Epidermal melanocyte (primary cell): ENCODE data around the gene BRD8.
"Not testable (repeated sequence)": the region's sequence is repeated elsewhere in the genome, so short reads cannot be mapped to it uniquely, and the experiment has no call there.

ENCODE experiments used
- DNase-seq: peaks from one replicate; pipeline ENCODE4 v3.0.0; 2011; ENCODE audit warnings: low spot score; ENCODE audit not compliant: insufficient read length

BRD8 gene

GRCh38 chr5:138163721-138164120, 14.7 kb downstream of the BRD8 start:
- DNase-seq, result no peak

DNA sequence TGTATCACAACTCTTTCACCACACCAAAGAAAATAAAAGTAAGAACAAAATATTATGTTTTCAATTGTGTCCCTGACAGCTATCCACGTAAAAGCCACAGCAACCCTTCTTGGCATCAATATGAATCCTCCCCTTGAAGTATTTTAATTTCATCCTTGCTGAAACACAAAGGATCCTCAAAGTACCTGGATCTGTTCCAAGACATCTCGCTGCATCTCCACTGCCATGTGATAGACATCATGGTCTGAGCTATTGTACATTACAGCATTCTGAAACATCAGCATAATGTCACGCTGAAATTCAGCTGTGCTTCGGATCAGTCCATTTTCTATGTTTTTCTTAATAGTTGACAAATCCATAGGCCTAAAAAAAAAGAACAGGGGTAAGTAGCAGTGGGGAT, 17.7 kb downstream of the BRD8 start:
- DNase-seq, result peak; percentile 34

- peak; percentile 57 for DNase-seq
Measured at GRCh38 chr5:138159666-138160065, 18.8 kb downstream of the BRD8 start.

- no peak for DNase-seq
Measured at GRCh38 chr5:138157626-138158025, 20.8 kb downstream of the BRD8 start.

DNA sequence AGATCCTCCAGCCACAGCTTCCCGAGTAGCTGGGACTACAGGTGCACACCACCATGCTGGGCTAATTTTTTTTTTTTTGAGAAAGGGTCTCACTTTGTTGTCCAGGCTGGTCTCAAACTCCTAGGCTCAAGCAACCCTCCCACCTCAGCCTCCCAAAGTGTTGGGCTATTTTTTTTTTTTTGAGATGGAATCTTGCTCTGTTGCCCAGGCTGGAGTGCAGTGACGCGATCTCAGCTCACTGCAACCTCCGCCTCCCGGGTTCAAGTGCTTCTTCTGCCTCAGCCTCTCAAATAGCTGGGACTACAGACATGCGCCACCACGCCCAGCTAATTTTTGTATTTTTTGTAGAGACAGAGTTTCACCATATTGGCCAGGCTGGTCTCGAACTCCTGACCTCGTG, 22.5 kb downstream of the BRD8 start:
- DNase-seq, result not testable (repeated sequence)

DNA sequence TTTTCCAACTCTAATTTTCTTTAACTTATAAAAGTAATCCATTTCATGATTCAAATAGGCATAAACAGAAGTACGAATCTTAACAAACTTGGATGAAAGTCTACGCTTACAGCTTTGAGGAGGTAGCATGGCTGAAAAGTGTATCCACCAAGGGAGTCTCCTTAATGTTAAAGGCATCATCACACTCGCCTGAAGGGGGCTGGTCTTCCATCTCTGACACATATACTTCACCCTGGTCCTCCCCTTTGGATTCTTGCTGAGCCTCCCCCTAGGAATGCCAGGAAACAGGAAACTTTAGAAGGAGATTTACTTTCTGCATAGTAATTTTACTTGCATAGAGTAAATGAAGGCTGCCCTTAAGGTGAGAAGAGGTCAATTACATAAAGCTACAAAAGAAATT, 28.9 kb downstream of the BRD8 start:
- no peak for DNase-seq

DNA sequence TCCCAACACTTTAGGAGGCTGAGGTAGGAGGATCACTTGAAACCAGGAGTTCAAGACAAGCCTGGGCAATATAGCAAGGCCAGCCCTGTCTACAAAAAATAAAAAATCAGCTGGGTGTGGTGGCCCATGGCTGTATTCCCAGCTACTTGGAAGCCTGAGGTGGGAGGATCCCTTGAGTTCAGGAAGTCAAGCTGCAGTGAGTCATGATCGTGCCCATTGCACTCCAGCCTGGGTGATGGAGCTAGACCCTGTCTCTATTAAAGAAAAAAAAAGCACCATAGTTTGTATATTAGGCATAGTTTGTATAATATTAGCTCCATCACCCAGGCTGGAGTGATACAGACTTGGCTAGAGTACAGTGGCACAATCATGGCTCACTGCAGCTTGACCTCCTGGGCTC, 29.6 kb downstream of the BRD8 start:
- no peak for DNase-seq

GRCh38 chr5:138143578-138143977, 34.9 kb downstream of the BRD8 start:
- DNase-seq, result not testable (repeated sequence)

GRCh38 chr5:138141734-138142133, 36.7 kb downstream of the BRD8 start:
- no peak for DNase-seq

GRCh38 chr5:138140268-138140667, 38.2 kb downstream of the BRD8 start:
- no peak for DNase-seq

DNA sequence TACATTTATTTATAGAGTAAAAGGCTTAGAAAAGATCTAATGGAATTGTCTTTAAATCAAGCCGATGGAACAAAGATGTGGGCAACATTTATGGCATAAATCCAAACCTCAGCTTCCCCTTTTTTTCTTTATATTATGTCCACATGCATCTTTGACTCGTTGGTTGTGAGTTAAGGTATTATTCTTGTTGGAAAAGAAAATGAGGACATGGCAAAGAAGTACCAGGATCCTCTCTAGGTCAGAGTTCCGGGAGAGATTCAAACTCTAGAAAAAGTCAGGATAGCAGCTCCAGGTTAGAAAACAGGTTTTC, 38.7 kb downstream of the BRD8 start:
- no peak for DNase-seq

DNA sequence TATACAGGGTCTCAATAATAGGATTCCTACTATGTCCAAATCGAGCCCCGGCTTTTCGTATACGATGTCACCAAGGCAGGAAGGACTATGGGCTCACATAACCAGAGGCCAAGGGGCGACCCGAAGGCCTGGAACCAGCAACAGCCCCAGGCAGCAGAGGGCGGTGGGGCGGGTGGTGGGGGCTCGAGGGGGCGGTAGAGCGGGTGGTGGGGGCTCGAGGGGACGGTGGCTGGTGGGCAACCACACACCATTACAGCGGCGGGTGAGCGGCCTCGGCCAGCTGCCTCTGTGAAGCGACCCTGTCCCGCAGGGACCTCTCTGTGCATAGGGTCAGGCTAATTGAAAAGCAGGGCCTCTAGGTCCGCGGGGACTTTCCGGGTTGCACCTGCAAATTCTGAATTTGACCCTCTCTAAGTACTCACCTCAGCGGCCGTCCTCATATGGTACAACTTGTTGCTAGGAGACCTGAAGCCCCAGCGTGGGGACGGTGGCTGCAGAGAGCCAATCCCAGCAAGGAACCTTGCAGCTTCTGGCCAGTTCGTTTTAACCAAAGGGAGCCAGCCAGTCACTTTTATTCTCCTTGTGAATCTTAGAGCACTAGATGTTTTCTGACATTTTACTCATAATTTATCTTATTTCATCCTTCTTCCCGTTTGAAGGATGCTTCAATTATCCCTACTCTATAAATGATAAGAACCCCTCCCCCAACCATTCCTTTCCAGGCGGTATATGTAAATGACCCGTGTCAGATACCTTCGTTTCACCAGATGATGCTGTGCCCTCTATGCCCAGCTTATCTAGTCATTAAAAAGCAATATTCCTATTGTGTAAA, 39.3 kb downstream of the BRD8 start, which contains the start of gene NME5:
NME5 (minus strand) TSS at position 480 of the 832 bp plus-strand sequence. CDS start 648 bp downstream, outside the sequence.
- peak; percentile 77 for DNase-seq

- DNase-seq, result no peak
Measured at GRCh38 chr5:138132543-138132942, 45.9 kb downstream of the BRD8 start.

DNA sequence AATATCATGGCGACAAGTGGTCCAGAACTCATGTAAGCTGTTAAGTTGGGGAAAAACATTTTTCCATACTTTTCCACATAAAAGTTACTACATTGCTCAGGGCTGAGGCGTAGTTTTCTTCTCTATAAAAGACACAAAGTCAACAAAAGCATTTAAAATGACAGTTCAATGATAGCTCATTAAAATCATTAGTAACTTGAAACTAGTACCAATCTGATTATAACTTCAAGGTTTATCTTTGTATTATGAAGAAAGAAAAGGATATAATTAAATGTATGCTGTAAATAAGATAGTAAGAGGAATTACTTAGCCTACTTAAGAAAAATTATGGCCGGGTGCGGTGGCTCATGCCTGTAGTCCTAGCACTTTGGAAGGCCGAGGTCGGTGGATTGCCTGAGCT, 49.1 kb downstream of the BRD8 start:
- no peak for DNase-seq

DNA sequence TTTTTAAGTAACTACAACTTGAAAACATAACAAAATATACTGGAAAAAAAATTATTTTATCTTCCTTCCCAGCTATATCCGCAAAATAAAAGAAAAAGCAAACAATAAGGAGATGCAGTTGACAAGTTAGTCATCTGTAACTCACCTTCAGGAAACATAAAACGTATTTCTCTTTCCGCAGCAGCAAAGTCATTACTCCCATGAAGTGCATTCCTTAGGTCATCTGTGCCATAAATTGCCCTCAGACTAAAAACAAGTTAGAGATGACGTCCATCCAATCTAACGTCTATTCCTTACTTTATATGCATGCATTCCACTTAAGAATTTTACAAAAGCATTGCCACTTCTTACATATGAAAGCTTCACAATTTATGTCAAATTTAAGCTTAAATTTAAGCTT, 50.1 kb downstream of the BRD8 start:
- DNase-seq, result no peak

DNA sequence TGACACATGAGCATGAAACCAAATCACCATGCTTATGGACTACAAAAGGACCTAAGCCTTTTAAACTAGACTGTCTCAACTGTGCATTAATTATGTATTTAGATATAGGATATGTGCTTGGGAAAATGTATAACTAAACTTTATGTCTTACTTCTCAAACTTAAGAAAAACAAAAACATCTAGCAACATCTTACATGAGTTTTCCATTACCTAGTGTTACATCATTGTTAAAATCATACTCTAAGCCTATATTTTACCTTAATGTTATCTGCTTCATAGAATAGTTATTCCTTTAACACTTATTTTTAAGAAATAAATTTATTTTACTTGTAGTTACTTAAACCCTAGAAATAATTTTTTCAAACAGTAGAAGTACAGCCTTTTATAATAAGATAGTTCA, 63.2 kb downstream of the BRD8 start:
- no peak for DNase-seq

DNA sequence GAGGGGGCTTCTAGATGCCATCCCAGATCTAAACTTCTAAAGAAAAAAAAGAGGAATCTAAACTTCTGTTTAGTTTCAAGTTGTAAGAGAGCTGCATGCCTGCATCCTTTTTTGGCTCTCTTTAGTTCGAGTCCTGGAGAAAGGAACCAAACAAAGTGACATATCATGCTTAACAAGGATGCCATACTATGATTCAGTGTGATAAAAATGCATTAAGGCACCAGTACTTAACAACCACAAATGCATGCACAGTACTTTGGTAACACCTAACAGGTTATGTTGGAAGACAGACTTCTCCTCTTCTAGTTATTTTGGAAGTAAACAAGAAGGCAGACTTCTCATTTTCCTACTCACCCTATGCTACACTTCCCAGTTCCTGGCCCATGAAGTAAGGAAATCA, 66.5 kb downstream of the BRD8 start:
- DNase-seq, result no peak

GRCh38 chr5:138111181-138111580, 67.2 kb downstream of the BRD8 start:
- no peak for DNase-seq

DNA sequence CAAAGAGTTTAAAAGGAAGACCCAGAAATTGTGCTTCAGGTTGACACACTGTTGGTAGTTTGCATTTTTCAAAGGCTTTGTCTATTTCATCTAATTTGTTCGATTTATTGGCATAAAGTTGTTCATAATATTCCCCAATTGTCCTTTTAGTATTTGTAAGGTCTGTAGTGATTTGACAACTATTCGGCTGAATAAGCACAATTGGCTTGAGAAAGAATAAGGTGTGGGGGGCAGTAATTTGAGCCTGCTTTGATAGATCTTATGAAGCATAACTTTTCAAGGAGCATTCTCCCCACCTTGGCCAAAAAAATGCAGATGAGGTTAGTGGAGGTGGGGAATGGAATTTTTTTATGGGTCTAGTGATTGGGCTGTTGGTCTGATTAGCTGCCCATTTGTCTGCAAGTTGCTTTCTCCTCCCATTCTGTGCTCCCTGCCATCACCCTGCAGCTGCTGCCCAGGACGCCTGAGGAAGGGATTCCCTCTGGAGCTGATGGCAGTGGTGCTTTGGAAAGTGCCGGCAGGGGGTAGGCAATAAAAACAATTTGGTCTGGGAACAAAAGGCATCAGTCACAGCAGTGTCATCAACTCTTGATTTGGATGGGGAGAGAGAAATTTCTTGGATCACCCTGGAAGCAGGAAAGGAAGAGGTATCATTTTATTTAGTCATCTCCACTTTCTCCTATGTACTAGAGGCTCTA, 68.0 kb downstream of the BRD8 start:
- DNase-seq, result no peak

- DNase-seq, result no peak
Measured at GRCh38 chr5:138109463-138110265, 68.8 kb downstream of the BRD8 start.

DNA sequence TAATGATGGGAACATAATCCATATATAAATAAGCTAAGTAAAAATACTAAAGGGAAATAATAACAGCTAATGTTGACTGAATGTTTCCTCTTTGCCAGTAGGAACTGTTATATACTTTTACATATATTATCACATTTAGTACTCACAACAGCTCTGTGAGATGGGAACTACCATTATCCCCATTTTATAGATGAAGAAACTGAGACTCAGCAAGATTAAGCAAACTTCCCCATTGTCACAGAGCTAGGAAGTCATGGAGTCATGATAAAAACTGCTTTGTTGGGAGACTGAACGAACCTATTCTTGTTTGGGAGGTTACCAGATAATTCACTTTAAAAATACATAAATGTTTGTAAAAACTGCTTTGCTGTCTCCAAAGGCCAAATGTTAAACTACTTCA, 71.2 kb downstream of the BRD8 start:
- DNase-seq, result no peak

DNA sequence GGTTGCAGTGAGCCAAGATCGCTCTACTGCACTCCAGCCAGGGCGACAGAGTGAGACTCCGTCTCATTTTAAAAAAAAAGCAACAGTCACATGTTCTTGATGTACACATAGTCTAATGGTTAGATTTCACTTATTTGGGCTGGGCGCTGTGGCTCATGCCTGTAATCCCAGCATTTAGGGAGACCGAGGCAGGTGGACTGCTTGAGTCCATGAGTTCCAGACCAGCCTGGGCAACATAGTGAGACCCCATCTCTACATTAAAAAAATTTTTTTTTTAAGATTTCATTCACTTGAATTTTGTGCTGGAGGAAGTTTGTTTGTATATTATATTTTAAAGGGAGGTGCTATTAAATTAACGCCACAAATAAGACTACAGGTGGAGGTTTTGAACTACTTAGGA, 72.7 kb downstream of the BRD8 start:
- DNase-seq, result no peak
